Measurements from ENCODE around the gene OAT.

Gene OAT

GRCh38 chr10:124386186-124387077, 32.3 kb downstream of the OAT start:
- no peaks in the 10 kb centered on the region for H3K9me3 ChIP-seq (ENCODE audit: control insufficient read depth, low read length)
- 84 to 90% methylated on average over 9 to 14 of the region's 21 CpGs for whole genome bisulfite sequencing, 2 experiments (ENCODE audit: insufficient coverage in 2 of 2)
- no peak overlapping the region for H3K4me3 ChIP-seq (ENCODE audit: extremely low read depth, insufficient read depth, low read length, poor library complexity, severe bottlenecking)
- H3K36me3 ChIP-seq (ENCODE audit: control insufficient read depth, insufficient read depth, low read length): no peaks in the 10 kb centered on the region
- no peak overlapping the region for H3K27ac ChIP-seq (ENCODE audit: low read depth, low read length, severe bottlenecking)
- peaks cover 3% of the 10 kb centered on the region for H3K4me1 ChIP-seq (ENCODE audit: control insufficient read depth, insufficient read depth, low read length, poor library complexity, severe bottlenecking)

- no peaks in the 10 kb centered on the region for H3K9me3 ChIP-seq (ENCODE audit: control insufficient read depth, low read length)
- no peak overlapping the region for H3K27ac ChIP-seq (ENCODE audit: low read depth, low read length, severe bottlenecking)
- no peaks in the 10 kb centered on the region for H3K36me3 ChIP-seq (ENCODE audit: control insufficient read depth, insufficient read depth, low read length)
- H3K4me3 ChIP-seq (ENCODE audit: extremely low read depth, insufficient read depth, low read length, poor library complexity, severe bottlenecking): no peak overlapping the region
- peaks cover 3% of the 10 kb centered on the region for H3K4me1 ChIP-seq (ENCODE audit: control insufficient read depth, insufficient read depth, low read length, poor library complexity, severe bottlenecking)
- WGBS, 2 experiments (ENCODE audit: insufficient coverage in 2 of 2): 91 to 97% methylated on average over 12 of the region's 12 CpGs
Measured at GRCh38 chr10:124385627-124386185, 33.0 kb downstream of the OAT start.

- WGBS, 2 experiments (ENCODE audit: insufficient coverage in 2 of 2): 86 to 93% methylated on average over 7 of the region's 7 CpGs
- H3K36me3 ChIP-seq (ENCODE audit: control insufficient read depth, insufficient read depth, low read length): no peaks in the 10 kb centered on the region
- no peaks in the 10 kb centered on the region for H3K9me3 ChIP-seq (ENCODE audit: control insufficient read depth, low read length)
- H3K4me3 ChIP-seq (ENCODE audit: extremely low read depth, insufficient read depth, low read length, poor library complexity, severe bottlenecking): no peak overlapping the region
- no peak overlapping the region for H3K27ac ChIP-seq (ENCODE audit: low read depth, low read length, severe bottlenecking)
- H3K4me1 ChIP-seq (ENCODE audit: control insufficient read depth, insufficient read depth, low read length, poor library complexity, severe bottlenecking): peaks cover 3% of the 10 kb centered on the region
Measured at GRCh38 chr10:124384591-124385190, 34.0 kb downstream of the OAT start.

- Histone ChIP-seq H3K4me1 (ENCODE audit: control insufficient read depth, insufficient read depth, low read length, poor library complexity, severe bottlenecking) (no peaks in the 10 kb centered on the region), H3K27ac (ENCODE audit: low read depth, low read length, severe bottlenecking) (no peak overlapping the region), H3K9me3 (ENCODE audit: control insufficient read depth, low read length) (no peaks in the 10 kb centered on the region), H3K4me3 (ENCODE audit: extremely low read depth, insufficient read depth, low read length, poor library complexity, severe bottlenecking) (no peak overlapping the region), H3K36me3 (ENCODE audit: control insufficient read depth, insufficient read depth, low read length) (no peaks in the 10 kb centered on the region)
- 74 to 89% methylated on average over 2 to 3 of the region's 4 CpGs for WGBS, 2 experiments (ENCODE audit: insufficient coverage in 2 of 2)
Measured at GRCh38 chr10:124384172-124384571, 34.6 kb downstream of the OAT start.

- Histone ChIP-seq H3K4me3 (ENCODE audit: extremely low read depth, insufficient read depth, low read length, poor library complexity, severe bottlenecking) (no peak overlapping the region), H3K9me3 (ENCODE audit: control insufficient read depth, low read length) (no peaks in the 10 kb centered on the region), H3K27ac (ENCODE audit: low read depth, low read length, severe bottlenecking) (no peak overlapping the region), H3K36me3 (ENCODE audit: control insufficient read depth, insufficient read depth, low read length) (no peaks in the 10 kb centered on the region), H3K4me1 (ENCODE audit: control insufficient read depth, insufficient read depth, low read length, poor library complexity, severe bottlenecking) (no peaks in the 10 kb centered on the region)
- WGBS, 2 experiments (ENCODE audit: insufficient coverage in 2 of 2): 91 to 94% methylated on average over 2 to 5 of the region's 6 CpGs
Measured at GRCh38 chr10:124383496-124383895, 35.2 kb downstream of the OAT start.

- Histone ChIP-seq H3K36me3 (ENCODE audit: control insufficient read depth, insufficient read depth, low read length) (no peaks in the 10 kb centered on the region), H3K9me3 (ENCODE audit: control insufficient read depth, low read length) (no peaks in the 10 kb centered on the region), H3K4me1 (ENCODE audit: control insufficient read depth, insufficient read depth, low read length, poor library complexity, severe bottlenecking) (no peaks in the 10 kb centered on the region), H3K27ac (ENCODE audit: low read depth, low read length, severe bottlenecking) (no peak overlapping the region), H3K4me3 (ENCODE audit: extremely low read depth, insufficient read depth, low read length, poor library complexity, severe bottlenecking) (no peak overlapping the region)
- WGBS, 2 experiments (ENCODE audit: insufficient coverage in 2 of 2): 88 to 94% methylated on average over 17 to 19 of the region's 19 CpGs
Measured at GRCh38 chr10:124381011-124381611, 37.6 kb downstream of the OAT start.

GRCh38 chr10:124380256-124380995, 38.3 kb downstream of the OAT start:
- 81 to 87% methylated on average over 9 of the region's 9 CpGs for WGBS, 2 experiments (ENCODE audit: insufficient coverage in 2 of 2)
- Histone ChIP-seq H3K27ac (ENCODE audit: low read depth, low read length, severe bottlenecking) (no peak overlapping the region), H3K4me1 (ENCODE audit: control insufficient read depth, insufficient read depth, low read length, poor library complexity, severe bottlenecking) (no peaks in the 10 kb centered on the region), H3K4me3 (ENCODE audit: extremely low read depth, insufficient read depth, low read length, poor library complexity, severe bottlenecking) (no peak overlapping the region), H3K36me3 (ENCODE audit: control insufficient read depth, insufficient read depth, low read length) (no peaks in the 10 kb centered on the region), H3K9me3 (ENCODE audit: control insufficient read depth, low read length) (no peaks in the 10 kb centered on the region)

- no peaks in the 10 kb centered on the region for H3K9me3 ChIP-seq (ENCODE audit: control insufficient read depth, low read length)
- 82 to 83% methylated on average over 7 to 9 of the region's 10 CpGs for WGBS, 2 experiments (ENCODE audit: insufficient coverage in 2 of 2)
- H3K36me3 ChIP-seq (ENCODE audit: control insufficient read depth, insufficient read depth, low read length): no peaks in the 10 kb centered on the region
- H3K4me1 ChIP-seq (ENCODE audit: control insufficient read depth, insufficient read depth, low read length, poor library complexity, severe bottlenecking): no peaks in the 10 kb centered on the region
- H3K4me3 ChIP-seq (ENCODE audit: extremely low read depth, insufficient read depth, low read length, poor library complexity, severe bottlenecking): no peak overlapping the region
- H3K27ac ChIP-seq (ENCODE audit: low read depth, low read length, severe bottlenecking): no peak overlapping the region
Measured at GRCh38 chr10:124379609-124380193, 39.0 kb downstream of the OAT start.

- Histone ChIP-seq H3K4me1 (ENCODE audit: control insufficient read depth, insufficient read depth, low read length, poor library complexity, severe bottlenecking) (no peaks in the 10 kb centered on the region), H3K36me3 (ENCODE audit: control insufficient read depth, insufficient read depth, low read length) (no peaks in the 10 kb centered on the region), H3K4me3 (ENCODE audit: extremely low read depth, insufficient read depth, low read length, poor library complexity, severe bottlenecking) (no peak overlapping the region), H3K27ac (ENCODE audit: low read depth, low read length, severe bottlenecking) (no peak overlapping the region), H3K9me3 (ENCODE audit: control insufficient read depth, low read length) (no peaks in the 10 kb centered on the region)
- 65 to 71% methylated on average over 12 to 14 of the region's 16 CpGs for WGBS, 2 experiments (ENCODE audit: insufficient coverage in 2 of 2)
Measured at GRCh38 chr10:124378881-124379471, 39.7 kb downstream of the OAT start.

- H3K27ac ChIP-seq (ENCODE audit: low read depth, low read length, severe bottlenecking): no peak overlapping the region
- WGBS, 2 experiments (ENCODE audit: insufficient coverage in 2 of 2): 83 to 99% methylated on average over 6 to 7 of the region's 7 CpGs
- no peak overlapping the region for H3K4me3 ChIP-seq (ENCODE audit: extremely low read depth, insufficient read depth, low read length, poor library complexity, severe bottlenecking)
- H3K9me3 ChIP-seq (ENCODE audit: control insufficient read depth, low read length): no peaks in the 10 kb centered on the region
- H3K4me1 ChIP-seq (ENCODE audit: control insufficient read depth, insufficient read depth, low read length, poor library complexity, severe bottlenecking): no peaks in the 10 kb centered on the region
- H3K36me3 ChIP-seq (ENCODE audit: control insufficient read depth, insufficient read depth, low read length): no peaks in the 10 kb centered on the region
Measured at GRCh38 chr10:124378271-124378670, 40.5 kb downstream of the OAT start.

Data from mesodermal cell (in vitro differentiated cells).